Fibroblast of lung (primary cell): ENCODE results near the gene GTF2F2.

Source experiments
- CTCF ChIP-seq, 2 donors: IDR thresholded peaks in 1 of 2; conservative IDR thresholded peaks in 1 of 2; 1 replicate in 1 of 2; 2 replicates in 1 of 2; pipeline ENCODE4 v1.5.1; 2011 to 2012; ENCODE audit warnings: low read length in 2 of 2, control low read depth in 1 of 2, inconsistent platforms in 1 of 2, low read depth in 1 of 2, mild to moderate bottlenecking in 1 of 2
- EZH2 ChIP-seq: IDR thresholded peaks from 2 replicates; pipeline ENCODE4 v1.5.1; 2012; ENCODE audit warnings: low read length, control low read depth, mild to moderate bottlenecking; ENCODE audit errors: missing control alignments

GRCh38 chr13:45120967-45121831, 889 bp downstream of the GTF2F2 start:
- TF ChIP-seq CTCF (conservative IDR thresholded peaks at IDR 0.05 in 1 of 2, IDR thresholded peaks at IDR 0.05 in 1 of 2; ENCODE audit: low read depth in 1 of 2, low read length in 2 of 2) (peak in 1 of 2 donors; percentile 4), EZH2 (no peak)
